Prostate gland (tissue), 2 donors: ENCODE measurements around the gene ABCA5.

ENCODE experiments used
- POLR2A ChIP-seq: fragments of 450-650 bp; IDR thresholded peaks from one replicate; pipeline ENCODE4 v1.6.1; 2016; ENCODE audit warnings: antibody characterized with exemption, mild to moderate bottlenecking
- POLR2AphosphoS5 ChIP-seq: sonication (generic); formaldehyde crosslinking; IDR thresholded peaks from one replicate; pipeline ENCODE4 v1.6.1; 2017; ENCODE audit warnings: antibody characterized with exemption
- TF ChIP-seq, protein P1 (sequence below), 4 experiments: fragments of 200-600 bp in 2 of 4; fragments of 450-650 bp in 2 of 4; sonication (generic) in 2 of 4; IDR thresholded peaks; 1 replicate in 3 of 4; 2 replicates in 1 of 4; pipeline ENCODE4 v1.5.1; 2016 to 2019; ENCODE audit warnings: antibody characterized with exemption in 4 of 4, mild to moderate bottlenecking in 2 of 4, moderate library complexity in 2 of 4

DNA sequence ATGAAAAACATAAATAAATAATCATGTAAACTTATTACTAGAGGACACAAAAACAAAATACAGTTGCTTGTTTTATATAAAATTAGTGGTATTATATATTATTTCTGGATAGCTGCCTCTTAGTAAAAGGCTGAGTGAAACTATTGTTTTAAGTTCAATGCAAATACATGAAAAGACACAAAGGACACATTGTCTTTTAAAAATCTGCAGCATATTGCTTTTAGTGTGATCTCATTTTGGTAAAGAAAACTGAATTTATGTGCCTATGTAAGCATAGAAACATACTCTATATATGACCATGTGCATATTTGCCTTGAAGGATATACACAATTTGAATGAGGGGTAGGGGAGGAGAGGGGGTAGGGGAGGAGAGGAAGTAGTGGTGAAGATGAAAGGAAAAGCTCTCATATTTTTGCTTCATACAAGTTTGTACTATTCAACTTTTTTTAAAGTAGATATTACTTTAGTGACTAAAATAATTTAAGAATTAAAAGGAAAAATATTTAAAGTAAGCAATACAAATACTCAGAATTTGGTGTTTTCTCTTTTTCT lies 104.2 kb downstream of the ABCA5 start:
- TF ChIP-seq, protein P1, sequence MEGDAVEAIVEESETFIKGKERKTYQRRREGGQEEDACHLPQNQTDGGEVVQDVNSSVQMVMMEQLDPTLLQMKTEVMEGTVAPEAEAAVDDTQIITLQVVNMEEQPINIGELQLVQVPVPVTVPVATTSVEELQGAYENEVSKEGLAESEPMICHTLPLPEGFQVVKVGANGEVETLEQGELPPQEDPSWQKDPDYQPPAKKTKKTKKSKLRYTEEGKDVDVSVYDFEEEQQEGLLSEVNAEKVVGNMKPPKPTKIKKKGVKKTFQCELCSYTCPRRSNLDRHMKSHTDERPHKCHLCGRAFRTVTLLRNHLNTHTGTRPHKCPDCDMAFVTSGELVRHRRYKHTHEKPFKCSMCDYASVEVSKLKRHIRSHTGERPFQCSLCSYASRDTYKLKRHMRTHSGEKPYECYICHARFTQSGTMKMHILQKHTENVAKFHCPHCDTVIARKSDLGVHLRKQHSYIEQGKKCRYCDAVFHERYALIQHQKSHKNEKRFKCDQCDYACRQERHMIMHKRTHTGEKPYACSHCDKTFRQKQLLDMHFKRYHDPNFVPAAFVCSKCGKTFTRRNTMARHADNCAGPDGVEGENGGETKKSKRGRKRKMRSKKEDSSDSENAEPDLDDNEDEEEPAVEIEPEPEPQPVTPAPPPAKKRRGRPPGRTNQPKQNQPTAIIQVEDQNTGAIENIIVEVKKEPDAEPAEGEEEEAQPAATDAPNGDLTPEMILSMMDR (IDR thresholded peaks at IDR 0.05), result no peak
- TF ChIP-seq POLR2A (no peak), POLR2AphosphoS5 (no peak)
